8988T (cell line): ENCODE data around the gene HECTD4.
"Not testable (repeated sequence)": the region's sequence is repeated elsewhere in the genome, so short reads cannot be mapped to it uniquely, and the experiment has no call there.

ENCODE experiments used
- DNase-seq: peaks from one replicate; pipeline ENCODE4 v3.0.0; 2011

The HECTD4 gene

GRCh38 chr12:112352921-112353320 is 29.3 kb downstream of the HECTD4 start:
- DNase-seq, result no peak

DNA sequence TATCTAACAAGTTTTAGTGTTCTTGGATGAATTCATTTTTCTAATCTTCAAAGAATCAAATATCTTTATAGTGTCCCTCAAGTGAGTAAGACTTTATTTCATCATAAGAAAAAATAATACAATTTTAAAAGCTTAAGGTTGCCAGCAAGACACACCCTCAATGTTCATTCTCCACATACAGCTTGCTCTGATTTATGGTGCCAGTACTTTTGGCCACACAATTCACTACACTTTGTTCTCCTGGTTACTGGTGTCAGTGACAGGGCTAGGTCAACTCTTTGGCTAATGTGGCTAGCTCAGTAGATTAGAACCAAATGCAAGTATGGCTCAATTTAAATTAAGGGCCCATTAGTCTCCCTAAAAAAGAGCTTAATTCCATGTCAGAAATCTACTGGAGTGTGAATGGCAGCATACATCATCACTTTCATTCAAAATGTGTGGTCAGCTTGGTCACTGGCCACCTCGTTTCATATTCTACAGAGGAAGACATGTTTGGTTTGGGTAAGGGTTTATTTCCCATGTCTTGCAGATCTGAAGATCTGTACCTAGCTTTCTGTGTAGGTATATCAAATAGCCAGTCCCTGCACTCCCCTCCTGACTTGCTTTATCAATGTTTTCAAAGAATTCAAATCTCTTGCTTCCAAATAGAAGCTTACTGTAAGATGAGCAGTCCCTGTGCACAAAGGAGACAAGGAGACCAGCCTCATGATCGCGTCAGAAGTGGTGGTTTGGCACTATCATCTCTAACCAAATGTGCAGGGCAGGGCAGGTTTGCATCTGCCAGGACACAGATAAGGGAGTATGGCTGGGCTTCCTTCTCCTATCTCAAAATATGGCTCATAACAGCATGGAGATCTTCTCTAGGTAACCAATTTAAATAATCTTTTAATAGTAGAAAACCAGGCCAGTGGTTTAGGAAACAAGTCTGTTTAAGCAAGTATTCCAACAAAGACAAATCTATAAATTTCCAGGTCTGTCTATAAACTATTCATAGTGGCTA is 31.3 kb downstream of the HECTD4 start:
- no peak for DNase-seq

DNA sequence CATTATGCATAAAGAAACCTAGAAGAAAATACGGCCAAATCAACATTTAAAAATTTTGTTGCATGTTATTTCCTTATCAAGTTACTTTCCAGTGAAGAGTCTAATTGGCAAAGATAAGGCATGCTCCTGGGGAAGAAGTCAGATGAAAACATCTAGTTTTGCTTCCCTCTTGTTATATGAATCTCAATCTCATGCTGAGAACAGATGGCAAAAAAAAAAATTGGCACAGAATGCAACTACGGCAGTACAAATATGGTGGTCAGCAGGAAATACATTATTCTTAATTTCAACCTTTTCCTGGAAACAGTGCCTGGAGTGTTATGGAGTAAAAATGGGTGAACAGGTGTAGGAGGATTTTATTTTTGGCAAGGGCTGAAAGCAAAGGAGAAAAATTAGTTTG is 32.8 kb downstream of the HECTD4 start:
- DNase-seq, result no peak

GRCh38 chr12:112348926-112349325 is 33.3 kb downstream of the HECTD4 start:
- not testable (repeated sequence) for DNase-seq

DNA sequence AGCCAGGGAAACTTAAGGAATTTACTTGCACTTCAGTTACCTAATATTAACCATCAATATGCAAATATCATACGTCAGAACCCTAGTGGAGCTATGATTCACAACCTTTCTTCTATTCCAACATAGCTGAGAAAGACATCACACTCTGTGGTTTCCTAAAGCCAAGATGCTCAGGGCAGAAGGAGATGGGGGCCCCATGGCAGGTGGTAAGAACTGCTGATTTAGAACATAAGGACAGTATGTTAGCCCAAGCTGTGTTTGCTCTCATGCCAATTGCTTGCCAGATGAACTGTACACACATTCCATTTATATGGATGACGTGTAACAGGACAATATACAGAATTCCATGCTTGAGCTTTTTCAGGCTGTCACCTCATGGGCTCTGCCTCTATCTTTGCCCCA is 34.6 kb downstream of the HECTD4 start:
- no peak for DNase-seq

DNA sequence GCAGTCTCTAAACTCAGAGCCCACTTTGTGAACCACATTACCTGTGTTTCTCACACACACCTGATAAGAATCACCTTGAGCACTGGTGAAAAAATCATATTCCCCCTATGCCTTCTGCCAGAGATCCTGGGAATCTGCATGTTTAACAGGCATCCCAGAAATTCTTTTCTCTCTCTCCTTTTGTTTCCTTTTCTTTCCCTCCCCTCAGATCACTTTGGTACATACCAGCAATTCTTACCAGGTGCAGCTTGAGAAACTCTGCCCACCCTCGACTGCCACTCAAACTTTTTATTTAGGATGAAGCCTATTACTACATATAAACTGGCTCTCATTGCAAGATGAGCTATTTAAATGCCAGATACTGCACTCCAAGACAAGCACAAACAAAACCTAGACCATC is 36.0 kb downstream of the HECTD4 start:
- no peak for DNase-seq

DNA sequence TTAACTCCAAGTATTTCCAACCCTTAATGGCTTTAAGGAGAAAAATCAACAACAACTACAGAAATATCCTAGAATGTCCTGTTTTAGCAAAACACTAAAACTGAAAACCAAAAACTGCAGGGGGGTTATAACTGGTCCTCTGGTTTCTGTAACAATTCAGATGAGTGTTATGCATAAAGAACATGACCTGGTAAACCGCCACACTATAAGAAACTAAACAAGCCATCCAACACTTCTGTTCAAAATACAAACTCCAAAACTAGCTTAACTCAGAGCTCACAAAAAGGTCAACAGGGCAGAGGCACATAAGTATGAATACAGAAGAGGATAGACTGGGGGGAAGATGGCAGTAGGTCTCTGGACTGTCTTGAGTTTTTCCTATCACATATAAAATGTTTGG is 38.0 kb downstream of the HECTD4 start:
- no peak for DNase-seq

GRCh38 chr12:112342587-112342986 is 39.6 kb downstream of the HECTD4 start:
- no peak for DNase-seq

GRCh38 chr12:112341046-112341825 is 41.0 kb downstream of the HECTD4 start:
- DNase-seq, result no peak

DNA sequence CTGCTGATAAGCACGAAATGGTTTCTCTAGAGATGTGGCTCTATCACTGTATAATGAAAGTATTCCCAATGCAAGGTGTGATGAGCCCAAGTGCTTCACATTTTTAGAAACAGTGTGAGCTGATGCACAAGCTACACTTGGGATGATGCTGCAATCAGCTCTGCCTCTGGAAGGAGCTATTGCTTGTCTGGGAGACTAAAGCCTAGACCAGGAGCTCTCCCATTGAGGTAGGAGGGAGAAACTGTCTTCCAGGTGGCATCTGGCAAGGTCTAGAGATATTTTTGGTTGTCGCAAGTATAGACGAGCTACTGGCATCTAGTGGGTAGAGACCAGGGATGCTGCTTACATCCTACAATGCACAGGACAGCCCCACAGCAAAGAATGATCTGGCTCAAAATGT is 42.0 kb downstream of the HECTD4 start:
- DNase-seq, result no peak

DNA sequence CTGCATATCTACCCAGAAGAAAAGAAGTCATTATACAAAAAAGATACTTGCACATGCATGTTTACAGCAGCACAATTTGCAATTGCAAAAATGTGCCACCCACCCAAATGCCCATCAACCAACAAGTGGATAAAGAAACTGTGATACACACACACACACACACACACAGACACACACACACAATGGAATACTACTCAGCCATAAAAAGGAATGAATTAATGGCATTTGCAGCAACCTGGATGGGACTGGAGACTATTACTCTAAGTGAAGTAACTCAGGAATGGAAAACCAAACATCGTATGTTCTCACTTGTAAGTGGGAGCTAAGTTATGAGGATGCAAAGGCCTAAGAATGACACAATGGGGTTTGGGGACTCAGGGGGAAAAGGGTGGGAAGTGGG is 47.2 kb downstream of the HECTD4 start:
- not testable (repeated sequence) for DNase-seq

GRCh38 chr12:112333019-112333418 is 49.2 kb downstream of the HECTD4 start:
- no peak for DNase-seq

- DNase-seq, result no peak
These were observed 50.3 kb downstream of the HECTD4 start for GRCh38 chr12:112331886-112332285.

GRCh38 chr12:112330706-112331105 is 51.5 kb downstream of the HECTD4 start:
- no peak for DNase-seq

- no peak for DNase-seq
These were observed 53.6 kb downstream of the HECTD4 start for GRCh38 chr12:112328456-112329124.

DNA sequence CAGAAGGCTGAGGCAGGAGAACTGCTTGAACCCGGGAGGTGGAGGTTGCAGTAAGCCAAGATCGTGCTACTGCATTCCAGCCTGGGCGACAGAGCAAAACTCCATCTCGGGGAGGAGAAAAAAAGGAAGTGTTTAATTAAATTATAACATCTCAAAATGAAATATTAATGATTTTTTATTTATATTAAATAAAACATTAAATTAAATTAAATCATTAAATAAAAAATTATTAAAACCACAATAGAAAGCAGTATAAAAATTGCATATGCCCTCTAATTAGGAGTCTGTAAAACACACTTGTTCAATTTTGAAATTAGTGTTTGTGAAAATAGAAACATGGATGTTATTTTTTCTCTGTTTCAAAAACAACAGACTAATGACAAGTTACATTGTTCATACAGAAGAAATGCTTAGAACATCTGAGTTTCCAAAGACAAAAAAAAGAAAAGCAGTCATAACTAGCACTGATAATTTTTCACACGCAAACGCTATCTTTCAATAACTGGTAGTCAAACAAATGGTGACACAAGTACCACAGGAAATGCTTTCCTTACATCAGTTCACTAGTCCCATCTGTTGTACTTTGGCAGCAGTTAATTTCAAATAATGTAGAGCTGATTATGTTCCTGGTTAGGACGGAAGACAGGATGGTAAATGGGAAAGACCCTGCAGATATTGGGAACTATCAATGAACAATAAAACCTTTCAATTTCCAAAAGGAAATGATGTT is 54.9 kb downstream of the HECTD4 start:
- DNase-seq, result no peak

DNA sequence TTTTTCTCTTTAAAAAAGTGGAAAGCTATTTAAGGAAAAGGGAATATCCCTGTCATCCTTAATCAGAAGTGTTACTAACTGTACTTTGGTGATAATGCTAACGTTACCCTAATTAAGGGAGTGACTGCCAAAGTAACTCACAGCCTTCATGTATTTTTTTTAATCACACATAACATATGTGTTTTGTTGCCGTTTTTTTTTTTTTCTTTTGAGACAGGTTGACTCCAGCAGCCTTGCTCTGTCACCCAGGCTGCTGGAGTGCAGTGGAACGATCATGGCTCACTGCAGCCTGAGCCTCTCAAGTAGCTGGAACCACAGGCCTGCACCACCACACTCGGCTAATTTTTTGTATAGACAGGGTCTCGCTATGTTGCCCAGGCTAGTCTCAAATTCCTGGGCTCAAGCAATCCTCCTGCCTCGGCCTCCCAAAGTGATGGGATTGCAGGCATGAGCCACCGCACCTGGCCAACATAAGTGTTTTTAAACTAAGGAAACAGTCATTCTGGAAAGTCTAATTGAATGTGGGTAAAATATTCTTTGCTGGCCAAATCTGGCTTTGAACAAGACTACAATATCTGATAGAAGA is 56.5 kb downstream of the HECTD4 start:
- DNase-seq, result no peak

DNA sequence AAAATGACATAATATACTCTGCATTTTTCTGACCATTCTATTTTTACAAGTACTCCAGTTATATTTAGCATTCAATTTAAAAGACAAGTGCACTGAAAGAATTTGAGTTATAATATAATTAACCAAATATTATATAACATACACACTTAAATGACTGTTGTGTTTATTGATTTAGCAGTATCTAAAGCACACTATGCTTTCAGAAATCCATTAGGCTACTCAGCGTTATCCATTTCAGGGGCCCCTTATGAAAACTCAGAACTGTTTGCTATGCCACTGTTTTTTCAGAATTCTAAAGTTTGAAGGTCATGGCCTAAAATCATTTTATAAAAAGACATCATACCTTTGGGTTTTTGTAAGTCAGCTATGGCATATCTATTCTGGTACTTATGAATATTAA is 57.1 kb downstream of the HECTD4 start:
- no peak for DNase-seq

GRCh38 chr12:112322882-112323547 is 59.2 kb downstream of the HECTD4 start:
- no peak for DNase-seq

DNA sequence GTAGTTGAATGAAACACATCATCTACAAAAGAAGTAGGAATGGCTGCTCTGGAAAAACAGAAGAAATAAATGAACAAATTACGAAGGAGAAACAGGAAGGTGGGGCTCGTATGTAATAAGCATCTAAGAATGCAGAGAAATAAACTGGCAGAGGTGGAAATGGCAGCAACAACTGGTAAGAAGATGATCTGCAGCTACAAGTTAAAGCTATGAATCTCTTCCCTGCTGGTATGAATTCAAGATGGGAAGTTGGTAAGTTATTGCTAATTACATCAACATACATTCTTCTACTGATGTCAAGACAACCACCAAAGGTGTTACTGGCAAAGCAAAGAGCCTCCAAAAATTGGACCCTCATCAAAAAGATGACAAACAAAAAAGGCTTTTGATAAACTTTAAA is 59.8 kb downstream of the HECTD4 start:
- no peak for DNase-seq

GRCh38 chr12:112321245-112321644 is 61.0 kb downstream of the HECTD4 start:
- DNase-seq, result no peak

- DNase-seq, result no peak
These were observed 62.8 kb downstream of the HECTD4 start for GRCh38 chr12:112319395-112319794.
